ENCODE results near the gene C2orf81.
"Not testable (repeated sequence)": the region's sequence is repeated elsewhere in the genome, so short reads cannot be mapped to it uniquely, and the experiment has no call there.

C2orf81 gene

GRCh38 chr2:74442483-74443297 lies 21.3 kb upstream of the C2orf81 start:
- DNase-seq (ENCODE audit: low read depth) = not testable (repeated sequence)

GRCh38 chr2:74441690-74442482 lies 20.5 kb upstream of the C2orf81 start, which contains the start of gene RTKN:
TSS of gene RTKN (minus strand) at chr2:74441937. CDS start at chr2:74441816, 121 bp downstream.
- DNase-seq (ENCODE audit: low read depth) = no peak

GRCh38 chr2:74441170-74441689 lies 19.8 kb upstream of the C2orf81 start:
- DNase-seq (ENCODE audit: low read depth) = no peak

- DNase-seq (ENCODE audit: low read depth) = peak; percentile 37
These were observed 19.2 kb upstream of the C2orf81 start for GRCh38 chr2:74440378-74441169.

DNA sequence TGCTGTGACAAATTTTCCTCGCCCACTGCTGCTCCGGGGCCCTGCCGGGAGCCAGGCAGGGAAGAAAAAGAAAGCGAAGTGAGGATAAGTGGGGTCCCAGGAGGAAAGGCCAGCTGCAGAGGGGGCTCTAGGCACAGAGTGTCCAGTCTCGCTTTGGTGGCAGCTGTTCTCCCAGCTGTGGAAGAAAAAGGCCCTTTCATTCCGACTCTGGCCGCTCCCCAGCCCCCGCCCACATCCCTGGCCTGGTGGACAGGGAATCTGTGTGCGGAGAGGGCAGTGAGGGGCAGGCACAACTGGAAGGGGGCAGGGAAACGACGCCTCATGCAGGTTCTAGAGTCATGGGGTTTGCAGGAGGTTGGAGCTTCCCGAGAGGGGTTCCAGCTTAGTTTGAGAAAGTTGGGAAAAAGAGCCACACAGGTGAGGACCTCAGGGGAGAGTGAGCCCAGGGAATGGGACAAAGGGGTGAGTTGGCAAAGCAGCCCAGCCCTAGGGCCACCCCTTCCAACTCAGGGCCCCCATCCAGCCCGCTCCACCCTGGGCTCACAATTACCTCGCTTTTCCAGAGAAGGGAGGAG lies 18.5 kb upstream of the C2orf81 start:
- DNase-seq (ENCODE audit: low read depth) = no peak

- no peak for DNase-seq (ENCODE audit: low read depth)
These were observed 18.0 kb upstream of the C2orf81 start for GRCh38 chr2:74439373-74439772.

- DNase-seq (ENCODE audit: low read depth) = no peak
These were observed 16.8 kb upstream of the C2orf81 start for GRCh38 chr2:74438248-74438647.

DNA sequence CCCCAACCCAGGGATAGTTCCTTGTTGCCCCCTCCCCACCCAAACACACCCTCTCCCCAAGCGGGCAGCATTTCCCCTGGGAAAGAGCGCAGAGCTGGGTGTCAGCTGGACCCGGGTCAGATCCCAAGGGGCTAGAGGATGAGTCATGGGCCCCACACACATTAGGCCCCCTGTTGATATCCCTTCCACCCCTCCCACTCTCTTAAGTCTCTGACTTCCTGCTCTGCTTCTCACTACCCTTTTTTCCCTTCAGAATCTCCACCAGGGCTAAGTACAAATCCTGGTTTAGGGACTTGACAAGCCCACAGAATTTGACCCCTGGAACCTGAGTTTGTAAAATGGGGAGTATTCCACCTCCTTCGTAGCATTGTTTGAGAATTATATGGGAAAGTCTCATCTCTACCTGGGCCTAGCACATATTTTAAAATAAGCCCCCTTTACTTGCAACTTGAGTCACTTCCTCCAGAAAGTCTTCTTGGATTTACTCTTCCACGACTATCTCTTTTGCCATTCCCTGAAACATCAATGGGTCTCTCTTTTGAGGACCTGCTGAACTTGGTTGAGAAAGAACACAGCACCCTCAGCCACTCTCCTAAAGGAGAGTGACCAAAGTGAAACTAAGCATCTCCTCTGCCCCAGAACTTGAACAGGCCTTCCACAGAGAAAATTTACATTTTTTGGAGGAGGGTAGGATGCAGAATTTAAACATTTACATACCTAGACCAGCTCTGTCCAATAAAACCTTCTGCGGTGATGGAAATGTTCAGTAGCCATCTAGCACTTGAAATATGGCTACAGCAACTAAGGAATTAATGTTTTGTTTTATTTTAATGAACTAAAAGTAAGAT lies 15.7 kb upstream of the C2orf81 start:
- no peak for DNase-seq (ENCODE audit: low read depth)

GRCh38 chr2:74436111-74436805 lies 14.8 kb upstream of the C2orf81 start:
- no peak for DNase-seq (ENCODE audit: low read depth)

GRCh38 chr2:74430502-74430901 lies 9.1 kb upstream of the C2orf81 start:
- no peak for DNase-seq (ENCODE audit: low read depth)

GRCh38 chr2:74429487-74430451 lies 8.3 kb upstream of the C2orf81 start:
- no peak for DNase-seq (ENCODE audit: low read depth)

- no peak for DNase-seq (ENCODE audit: low read depth)
These were observed 7.3 kb upstream of the C2orf81 start for GRCh38 chr2:74428675-74429074.

- no peak for DNase-seq (ENCODE audit: low read depth)
These were observed 6.1 kb upstream of the C2orf81 start for GRCh38 chr2:74427551-74427950.

GRCh38 chr2:74426181-74426758 lies 4.9 kb upstream of the C2orf81 start:
- no peak for DNase-seq (ENCODE audit: low read depth)

DNA sequence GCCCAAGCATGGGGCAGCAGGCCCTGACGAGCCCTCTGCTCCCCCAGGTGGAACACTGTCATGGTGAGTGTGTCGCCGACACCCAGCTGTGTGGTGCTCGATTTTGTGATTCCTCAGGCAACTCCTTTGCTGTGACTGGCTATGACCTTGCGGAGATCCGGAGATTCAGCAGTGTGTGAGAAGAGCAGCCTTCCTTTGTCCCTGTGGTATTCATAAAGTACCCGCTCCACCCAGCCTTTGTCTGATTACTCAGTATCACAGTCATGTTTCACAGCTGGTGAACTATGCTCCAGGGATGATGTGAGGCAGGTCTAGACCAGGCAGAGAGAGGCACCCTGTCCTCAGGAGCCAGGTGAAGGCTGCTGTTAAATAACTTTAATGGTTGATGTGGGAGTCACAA lies 4.1 kb upstream of the C2orf81 start:
- no peak for DNase-seq (ENCODE audit: low read depth)

DNA sequence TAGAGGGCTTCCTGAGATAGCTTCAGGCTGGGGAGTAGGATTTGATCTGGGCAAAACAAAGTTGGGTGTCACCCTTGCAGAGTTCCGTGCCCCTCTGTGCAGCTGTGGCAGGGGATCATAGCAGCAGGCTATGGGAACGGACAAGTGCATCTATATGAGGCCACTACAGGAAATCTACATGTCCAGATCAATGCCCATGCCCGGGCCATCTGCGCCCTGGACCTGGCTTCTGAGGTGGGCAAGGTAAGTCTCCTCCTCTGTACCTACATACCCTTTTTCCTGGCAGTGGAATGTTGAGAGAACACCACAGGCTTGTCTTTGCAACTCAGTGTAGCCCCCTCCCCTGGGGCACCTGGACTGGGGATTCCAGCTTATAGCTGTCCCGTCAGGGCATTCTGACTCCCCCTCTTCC lies 3.6 kb upstream of the C2orf81 start:
- no peak for DNase-seq (ENCODE audit: low read depth)

DNA sequence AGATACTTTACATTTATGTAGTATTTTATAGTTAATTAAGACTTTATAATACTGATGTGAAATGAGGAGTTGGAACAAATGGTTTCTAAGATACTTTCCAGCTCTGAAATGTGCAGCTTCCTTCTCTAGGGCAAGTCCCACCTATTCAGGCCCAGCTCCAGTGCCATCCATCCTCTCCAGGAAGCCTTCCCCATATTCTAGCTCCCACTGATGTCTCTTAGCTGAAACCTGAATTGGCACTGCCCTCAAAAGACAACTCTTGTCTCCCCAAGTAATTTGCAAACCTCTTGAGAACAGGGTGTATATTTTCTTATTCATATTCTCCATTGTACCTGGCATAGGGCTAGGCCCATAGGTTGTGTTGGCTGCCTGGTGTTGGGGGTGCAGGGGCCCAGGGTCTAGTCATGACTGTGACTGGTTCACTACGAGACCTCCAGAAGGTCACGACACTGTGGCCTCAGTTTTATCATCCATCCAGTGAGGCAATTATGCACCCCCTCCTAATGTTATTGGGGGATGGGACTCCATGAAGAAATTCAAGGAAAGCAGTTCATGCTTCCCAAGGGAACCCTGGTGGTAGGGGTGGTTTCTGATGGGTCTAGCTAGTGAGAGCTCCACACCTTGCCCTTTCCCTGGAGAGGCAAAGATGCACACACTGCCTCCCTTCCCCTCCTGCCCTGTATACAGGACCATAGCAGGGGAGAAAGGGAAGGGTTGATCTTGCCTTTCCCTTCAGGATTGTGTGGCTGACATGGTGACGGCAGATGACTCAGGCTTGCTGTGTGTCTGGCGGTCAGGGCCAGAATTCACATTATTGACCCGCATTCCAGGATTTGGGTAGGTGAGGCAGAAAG lies 2.9 kb upstream of the C2orf81 start:
- DNase-seq (ENCODE audit: low read depth) = no peak

All from activated T-cell treated with anti-CD3 and anti-CD28 coated beads for 24 hours (primary cell).